AG04449 (cell line): ENCODE data around the gene ST6GALNAC6.
A peak's percentile ranks its signal among the peaks of the same experiment; 100 is the strongest.

ENCODE experiments used
- CTCF ChIA-PET: fragments of 350-600 bp; formaldehyde crosslinking; extraction: SDS; loops from one replicate; lab custom pipeline; 2021; ENCODE audit warnings: antibody characterized with exemption; lab: Yijun Ruan, JAX
- POLR2A ChIA-PET: fragments of 400-600, 350-600 bp; formaldehyde crosslinking; extraction: SDS; loops from one replicate; lab custom pipeline; 2020; ENCODE audit warnings: antibody characterized with exemption, inconsistent platforms; lab: Yijun Ruan, JAX
- DNase-seq: peaks from one replicate; pipeline ENCODE4 v3.0.0-alpha.2; 2010; ENCODE audit warnings: low read depth, low spot score
- H3K4me3 ChIP-seq: 2 replicates; pipeline ENCODE4 v1.5.1; 2011; ENCODE audit warnings: low read depth, mild to moderate bottlenecking, control low read depth, low read length
- TF ChIP-seq, protein P1 (sequence below): IDR thresholded peaks from one replicate; pipeline ENCODE4 v1.5.1; 2011; ENCODE audit warnings: mild to moderate bottlenecking, moderate library complexity, low read length, control low read depth, inconsistent platforms; ENCODE audit not compliant: insufficient read depth; ENCODE audit errors: missing control alignments

The ST6GALNAC6 gene

DNA sequence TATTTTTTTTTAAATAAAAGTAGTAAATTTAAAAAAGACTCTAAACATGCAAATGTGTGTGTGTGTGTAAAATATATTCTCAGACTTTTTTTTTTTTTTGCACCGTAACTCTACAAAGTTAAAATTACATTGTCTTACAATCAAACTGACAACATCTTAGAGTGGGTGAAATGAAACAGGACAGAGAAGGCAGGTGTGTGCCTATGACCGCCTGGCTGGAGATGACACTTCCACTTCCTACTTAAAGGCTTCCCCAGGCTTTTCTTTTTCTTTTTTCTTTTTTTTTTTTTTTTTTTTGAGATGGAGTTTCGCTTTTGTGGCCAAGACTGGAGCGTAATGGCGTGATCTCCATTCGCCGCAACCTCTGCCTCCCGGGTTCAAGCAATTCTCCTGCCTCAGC is 19.3 kb downstream of the ST6GALNAC6 start:
- CTCF ChIA-PET, result interaction anchor here (1.5 to 3.6 kb wide), 2 partner anchors 10 to 19 kb away, joined by 4 to 29 read pairs; no protein-coding TSS in a partner anchor
- TF ChIP-seq, protein P1, sequence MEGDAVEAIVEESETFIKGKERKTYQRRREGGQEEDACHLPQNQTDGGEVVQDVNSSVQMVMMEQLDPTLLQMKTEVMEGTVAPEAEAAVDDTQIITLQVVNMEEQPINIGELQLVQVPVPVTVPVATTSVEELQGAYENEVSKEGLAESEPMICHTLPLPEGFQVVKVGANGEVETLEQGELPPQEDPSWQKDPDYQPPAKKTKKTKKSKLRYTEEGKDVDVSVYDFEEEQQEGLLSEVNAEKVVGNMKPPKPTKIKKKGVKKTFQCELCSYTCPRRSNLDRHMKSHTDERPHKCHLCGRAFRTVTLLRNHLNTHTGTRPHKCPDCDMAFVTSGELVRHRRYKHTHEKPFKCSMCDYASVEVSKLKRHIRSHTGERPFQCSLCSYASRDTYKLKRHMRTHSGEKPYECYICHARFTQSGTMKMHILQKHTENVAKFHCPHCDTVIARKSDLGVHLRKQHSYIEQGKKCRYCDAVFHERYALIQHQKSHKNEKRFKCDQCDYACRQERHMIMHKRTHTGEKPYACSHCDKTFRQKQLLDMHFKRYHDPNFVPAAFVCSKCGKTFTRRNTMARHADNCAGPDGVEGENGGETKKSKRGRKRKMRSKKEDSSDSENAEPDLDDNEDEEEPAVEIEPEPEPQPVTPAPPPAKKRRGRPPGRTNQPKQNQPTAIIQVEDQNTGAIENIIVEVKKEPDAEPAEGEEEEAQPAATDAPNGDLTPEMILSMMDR, result no peak
- DNase-seq, result no peak
- no peak overlapping the region for H3K4me3 ChIP-seq
- POLR2A ChIA-PET, result no interaction called here

DNA sequence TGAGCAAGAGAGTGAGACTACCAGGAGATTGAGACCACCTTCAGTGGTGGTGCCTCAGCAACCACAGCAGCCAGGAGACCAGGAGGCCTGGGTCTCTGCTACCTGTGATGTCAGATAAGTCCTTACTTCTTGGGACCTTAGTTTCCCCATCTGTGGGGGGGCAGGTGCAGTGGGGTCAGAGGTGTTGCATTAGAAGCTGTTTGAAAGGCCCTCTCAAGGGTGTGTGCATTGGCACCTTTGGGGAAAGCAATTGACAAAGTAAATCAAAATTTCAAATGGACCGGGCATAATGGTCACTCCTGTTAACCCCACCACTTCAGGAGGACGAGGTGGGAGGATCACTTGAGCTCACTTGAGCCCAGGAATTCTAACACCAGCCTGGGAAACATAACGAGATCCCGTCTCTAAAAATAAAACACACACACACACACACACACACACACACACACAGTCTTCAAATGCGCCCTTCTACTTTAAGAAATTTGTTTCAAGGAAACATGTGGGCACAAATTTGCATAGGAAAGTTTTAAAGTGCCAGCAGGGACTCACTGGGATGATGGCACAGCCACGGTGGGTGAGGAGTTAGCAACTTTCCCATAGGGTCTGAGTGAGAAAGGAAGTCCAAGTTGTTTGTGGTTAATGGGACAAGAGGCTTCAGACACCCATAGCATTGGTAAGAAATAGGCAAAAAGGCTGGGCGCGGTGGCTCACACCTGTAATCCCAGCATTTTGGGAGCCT is 20.6 kb downstream of the ST6GALNAC6 start:
- ChIA-PET CTCF (interaction anchor here (1.0 to 1.1 kb wide), 3 partner anchors 9 to 64 kb away, joined by 3 to 5 read pairs (median 3); no protein-coding TSS in a partner anchor), POLR2A (interaction anchor here (1.1 kb wide), 1 partner anchor 8 kb away, joined by 3 read pairs; no protein-coding TSS in a partner anchor)
- no peak for DNase-seq
- no peak overlapping the region for H3K4me3 ChIP-seq
- TF ChIP-seq, protein P1, result no peak

DNA sequence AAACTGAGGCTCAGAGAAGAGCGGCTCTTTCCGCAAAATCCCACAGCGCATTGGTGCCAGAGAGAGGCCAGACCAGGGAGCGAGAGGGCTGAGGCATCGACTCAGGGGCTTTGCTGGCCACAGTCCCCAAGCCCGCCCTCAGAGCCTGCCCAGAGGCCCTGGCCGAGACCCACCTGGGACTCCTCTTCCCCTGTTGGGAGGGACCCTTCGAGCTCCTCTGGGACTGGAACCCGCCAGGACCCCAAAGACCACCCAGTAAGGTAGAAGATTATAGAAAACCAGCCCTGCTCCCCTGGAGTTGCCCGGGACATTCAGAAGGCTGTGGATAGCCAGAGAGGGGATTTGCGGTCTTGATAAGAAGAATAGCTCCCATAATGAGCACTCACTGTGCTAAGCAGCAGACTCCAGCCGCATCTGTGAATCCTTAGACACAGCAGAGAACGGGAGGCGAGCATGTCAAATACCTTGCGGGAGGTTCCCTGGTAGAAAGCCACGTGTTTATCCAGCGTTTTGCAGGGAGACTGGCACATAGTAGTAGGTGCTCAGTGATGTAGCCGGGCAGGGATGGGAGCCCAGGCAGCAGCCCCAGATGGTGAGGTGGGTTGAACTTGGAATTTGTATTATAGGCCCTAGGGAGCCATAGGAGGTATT is 21.3 kb downstream of the ST6GALNAC6 start:
- TF ChIP-seq, protein P1, result no peak
- DNase-seq, result no peak
- H3K4me3 ChIP-seq, result peak overlapping the region; percentile 66
- ChIA-PET POLR2A (interaction anchor here (0.8 to 1.1 kb wide), 2 partner anchors 9 to 20 kb away, joined by 3 to 4 read pairs; no protein-coding TSS in a partner anchor), CTCF (interaction anchor here (1.0 to 1.1 kb wide), 3 partner anchors 9 to 65 kb away, joined by 3 to 5 read pairs (median 3); no protein-coding TSS in a partner anchor)

DNA sequence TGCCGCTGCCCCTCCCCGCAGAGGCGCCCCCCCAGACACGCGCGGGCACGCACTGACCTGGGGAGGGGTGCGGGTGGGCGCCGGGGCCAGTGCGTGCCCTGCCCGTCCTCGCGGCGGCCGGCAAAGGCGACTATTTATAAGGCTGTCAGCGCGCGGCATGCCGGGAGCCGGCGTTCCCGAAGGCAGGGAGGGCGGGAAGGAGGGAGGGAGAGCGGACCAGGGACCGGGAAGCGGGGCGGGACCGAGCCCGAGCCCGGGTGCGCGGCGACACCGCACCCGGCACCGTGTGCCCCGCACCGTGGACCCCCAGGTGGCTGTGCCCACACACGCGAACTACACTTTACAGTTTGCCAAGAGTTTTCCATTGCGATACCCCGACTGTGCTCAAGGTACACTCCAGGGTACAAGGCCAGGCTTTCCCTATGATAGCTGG is 21.8 kb downstream of the ST6GALNAC6 start, which contains the start of gene AK1:
Gene AK1 (minus strand): TSS at position 110 of the 433 bp plus-strand sequence. CDS start 3,058 bp downstream, outside the sequence.
- DNase-seq, result no peak
- TF ChIP-seq, protein P1, result no peak
- ChIA-PET CTCF (interaction anchor here (1.0 to 1.2 kb wide), 3 partner anchors 8 to 143 kb away, joined by 3 read pairs; partner anchors contain the start of gene TOR2A), POLR2A (interaction anchor here (0.5 to 0.8 kb wide), 2 partner anchors 21 to 75 kb away, joined by 4 to 5 read pairs; partner anchors contain the start of gene FPGS)
- peak within 1 kb of the TSS; percentile 66 for H3K4me3 ChIP-seq

DNA sequence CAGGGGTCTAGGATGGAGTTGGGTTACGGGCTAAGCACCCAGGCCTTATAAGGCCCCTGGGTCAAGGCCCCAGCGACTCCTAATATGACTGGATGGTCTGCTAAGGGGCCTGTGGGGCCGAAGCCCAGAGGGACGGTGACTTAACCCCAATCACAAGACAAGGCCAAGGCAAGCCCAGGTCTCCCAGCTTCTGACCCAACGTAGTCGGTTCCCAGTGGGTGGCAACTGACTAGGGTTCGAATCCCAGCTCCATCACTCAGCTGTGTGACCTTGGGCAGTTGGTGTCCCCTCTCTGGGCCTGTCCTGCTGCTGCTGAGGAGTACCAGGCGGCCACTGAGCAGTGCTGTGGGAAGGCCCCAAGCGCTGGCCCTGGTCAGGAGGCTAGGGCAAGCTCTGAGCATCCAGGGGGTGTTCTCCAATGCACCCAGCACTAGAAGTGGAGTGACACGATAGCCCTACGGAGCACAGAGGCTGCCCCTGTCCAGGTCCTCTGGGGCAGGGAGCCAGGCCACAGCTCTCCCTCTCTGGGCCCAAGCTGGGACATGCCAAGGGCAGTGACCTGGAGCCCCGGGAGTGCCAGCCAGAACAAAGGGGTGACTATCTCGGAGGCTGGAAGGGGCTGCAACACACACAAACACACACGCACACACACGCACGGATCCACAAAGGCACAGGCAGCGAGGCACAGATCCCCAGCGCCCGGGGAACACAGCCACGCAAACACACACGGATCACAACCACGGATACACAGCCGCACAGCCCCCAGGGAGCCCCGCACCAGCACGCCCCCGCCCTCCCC is 22.4 kb downstream of the ST6GALNAC6 start:
- DNase-seq, result no peak
- CTCF ChIA-PET, result interaction anchor here (1.2 kb wide), 1 partner anchor 142 kb away, joined by 3 read pairs; the partner anchor contains the start of gene TOR2A
- H3K4me3 ChIP-seq, result peak overlapping the region; percentile 66
- POLR2A ChIA-PET, result interaction anchor here (0.5 kb wide), 1 partner anchor 74 kb away, joined by 5 read pairs; the partner anchor contains the start of gene FPGS
- TF ChIP-seq, protein P1, result no peak
